PC-9 (cell line): Measurements from ENCODE around the gene TMEM108. TPM values are rescaled to one million over a fixed set of nuclear protein-coding genes. Genes with fewer than 3 reads are reported as not detected.

Source experiments
- BruUV-seq: library from RNA; stranded (reverse); fragments of 400-500 nt; replicated peaks from 2 replicates; lab custom pipeline; 2021; lab: Mats Ljungman, UMichigan
- CTCF ChIA-PET: fragments of 300-600 bp; sonication (Branson Sonifier 250); formaldehyde crosslinking; loops from one replicate; lab custom pipeline; 2022; ENCODE audit warnings: antibody characterized with exemption; lab: Charles Lee
- POLR2A ChIA-PET: fragments of 300-600 bp; sonication (Branson Sonifier 250); formaldehyde crosslinking; loops from one replicate; lab custom pipeline; 2022; ENCODE audit warnings: antibody characterized with exemption; ENCODE audit not compliant: unreplicated experiment; lab: Charles Lee
- DNase-seq, 2 experiments: peaks; one replicate each; pipeline versions ENCODE4 v3.0.0 to v3.0.0-alpha.2; 2015 to 2022; ENCODE audit warnings: mixed read lengths in 1 of 2
- H2AFZ ChIP-seq: fragments of 200-600 bp; sonication (generic); 2 replicates; pipeline ENCODE4 v1.8.1; 2017; ENCODE audit warnings: antibody characterized with exemption
- H3F3A ChIP-seq: fragments of 200-600 bp; sonication (generic); 2 replicates; pipeline ENCODE4 v1.8.1; 2017; ENCODE audit warnings: antibody characterized with exemption, mild to moderate bottlenecking, low read depth; ENCODE audit not compliant: insufficient read depth
- H3K27ac ChIP-seq: fragments of 200-600 bp; sonication (generic); 2 replicates; pipeline ENCODE4 v1.6.1; 2016; ENCODE audit warnings: mixed run types
- H3K27me3 ChIP-seq: fragments of 200-600 bp; sonication (generic); 2 replicates; pipeline ENCODE4 v1.6.1; 2016; ENCODE audit warnings: low read depth, mixed run types; ENCODE audit not compliant: insufficient read depth
- H3K36me3 ChIP-seq: fragments of 200-600 bp; sonication (generic); 2 replicates; pipeline ENCODE4 v1.6.1; 2016; ENCODE audit warnings: low read depth, mixed run types
- H3K4me1 ChIP-seq: fragments of 200-600 bp; sonication (generic); replicated peaks from 2 replicates; pipeline ENCODE4 v1.6.1; 2016; ENCODE audit warnings: mixed run types; ENCODE audit not compliant: insufficient read depth
- H3K4me2 ChIP-seq: fragments of 200-600 bp; sonication (generic); 2 replicates; pipeline ENCODE4 v1.6.1; 2017; ENCODE audit warnings: mixed run types
- H3K4me3 ChIP-seq: fragments of 200-600 bp; sonication (generic); 2 replicates; pipeline ENCODE4 v1.6.1; 2016; ENCODE audit warnings: mixed run types
- H3K79me2 ChIP-seq: fragments of 200-600 bp; sonication (generic); 2 replicates; pipeline ENCODE4 v1.6.1; 2017; ENCODE audit warnings: low read depth, mixed run types
- H3K9me2 ChIP-seq: fragments of 200-600 bp; sonication (generic); 2 replicates; pipeline ENCODE4 v1.8.1; 2017; ENCODE audit warnings: mild to moderate bottlenecking; ENCODE audit not compliant: insufficient read depth
- H3K9me3 ChIP-seq: fragments of 200-600 bp; sonication (generic); 2 replicates; pipeline ENCODE4 v1.8.1; 2016; ENCODE audit warnings: low read depth; ENCODE audit not compliant: insufficient read depth
- H4K20me1 ChIP-seq: fragments of 200-600 bp; sonication (generic); 2 replicates; pipeline ENCODE4 v1.8.1; 2017; ENCODE audit not compliant: insufficient read depth
- CTCF ChIP-seq: fragments of 200-600 bp; sonication (generic); conservative IDR thresholded peaks from 2 replicates; pipeline ENCODE4 v1.6.1; 2017; ENCODE audit warnings: mixed run types, antibody characterized with exemption, mild to moderate bottlenecking, moderate library complexity
- EZH2 ChIP-seq: fragments of 200-600 bp; sonication (generic); IDR thresholded peaks from 2 replicates; pipeline ENCODE4 v1.8.0; 2017; ENCODE audit warnings: antibody characterized with exemption, low read depth
- intact Hi-C: fragments of 100-400 bp; cut with micrococcal nuclease; formaldehyde crosslinking; loops from one replicate; pipeline ENCODE4 v1.10.0; 2022; ENCODE audit not compliant: unreplicated experiment
- total RNA-seq: library from RNA; stranded (reverse); gene quantifications from 2 replicates; pipeline ENCODE4 v1.2.3, GENCODE V29; 2021

TMEM108 gene
- total RNA-seq, 1 experiment from 2014 or later = not detected

DNA sequence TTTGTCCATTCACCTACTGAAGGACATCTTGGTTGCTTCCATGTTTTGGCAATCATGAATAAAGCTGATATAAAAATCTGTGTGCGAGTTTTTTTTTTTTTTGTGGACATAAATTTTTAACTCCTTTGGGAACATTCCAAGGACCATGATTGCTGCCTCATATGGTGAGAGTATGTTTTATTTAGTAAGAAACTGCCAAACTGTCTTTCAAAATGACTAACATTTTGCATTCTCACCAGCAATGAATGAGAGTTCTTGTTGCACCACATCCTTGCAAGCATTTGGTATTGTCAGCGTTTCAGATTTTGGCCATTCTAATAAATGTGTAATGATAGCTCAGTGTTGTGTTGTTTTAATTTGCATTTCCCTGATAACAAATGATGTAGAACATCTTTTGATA, 12.7 kb downstream of the TMEM108 start:
- BruUV-seq = no TSS peak

DNA sequence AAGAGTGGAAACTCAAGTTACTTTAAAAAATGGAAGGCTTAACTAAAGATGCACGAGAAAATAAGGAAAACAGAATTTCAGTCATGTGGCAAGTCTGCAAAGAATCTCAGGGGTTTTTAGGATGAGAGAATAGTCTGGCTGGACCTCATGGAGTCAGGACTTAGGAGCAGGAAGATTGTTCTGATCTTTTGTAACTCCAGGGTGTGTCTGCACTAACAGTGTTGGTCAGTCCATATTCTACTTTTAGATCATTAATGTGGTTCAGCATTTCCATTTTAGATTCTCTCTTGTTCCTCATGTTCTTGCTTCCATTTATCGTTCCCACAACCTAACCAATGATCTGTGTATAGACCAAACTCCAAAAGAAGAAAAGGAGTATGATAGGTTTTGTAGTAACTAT, 15.3 kb downstream of the TMEM108 start:
- no peak overlapping the region for H3K4me2 ChIP-seq
- no peaks in the 10 kb centered on the region for H3K27me3 ChIP-seq
- no peaks in the 10 kb centered on the region for H3K79me2 ChIP-seq
- H4K20me1 ChIP-seq = no peaks in the 10 kb centered on the region
- H3K9me2 ChIP-seq = no peaks in the 10 kb centered on the region
- no peaks in the 10 kb centered on the region for H3K9me3 ChIP-seq
- BruUV-seq = no TSS peak
- H3K36me3 ChIP-seq = no peaks in the 10 kb centered on the region
- no peak overlapping the region for H2AFZ ChIP-seq
- no peak for DNase-seq
- no peaks in the 10 kb centered on the region for H3K4me1 ChIP-seq
- intact Hi-C loops = no loop called here
- TF ChIP-seq EZH2 (no peak), CTCF (no peak)
- H3K27ac ChIP-seq = no peak overlapping the region
- H3K4me3 ChIP-seq = no peak overlapping the region
- POLR2A ChIA-PET = no interaction called here
- CTCF ChIA-PET = no interaction called here
- no peaks in the 10 kb centered on the region for H3F3A ChIP-seq

More for the DNA sequence above, 12.7 kb downstream of the TMEM108 start:
- Histone ChIP-seq H3K9me3 (no peaks in the 10 kb centered on the region), H3K4me3 (no peak overlapping the region), H3K27me3 (0 out of 2 replicates have a peak, but pooled peaks cover 1% of the 10 kb centered on the region), H4K20me1 (no peaks in the 10 kb centered on the region), H3K4me2 (no peak overlapping the region), H3F3A (no peaks in the 10 kb centered on the region), H3K27ac (no peak overlapping the region), H3K9me2 (no peaks in the 10 kb centered on the region), H3K36me3 (no peaks in the 10 kb centered on the region), H2AFZ (no peak overlapping the region), H3K79me2 (no peaks in the 10 kb centered on the region), H3K4me1 (no peaks in the 10 kb centered on the region)
- DNase-seq = no peak
- intact Hi-C loops = no loop called here
- POLR2A ChIA-PET = no interaction called here
- TF ChIP-seq EZH2 (no peak), CTCF (no peak)
- CTCF ChIA-PET = no interaction called here

DNA sequence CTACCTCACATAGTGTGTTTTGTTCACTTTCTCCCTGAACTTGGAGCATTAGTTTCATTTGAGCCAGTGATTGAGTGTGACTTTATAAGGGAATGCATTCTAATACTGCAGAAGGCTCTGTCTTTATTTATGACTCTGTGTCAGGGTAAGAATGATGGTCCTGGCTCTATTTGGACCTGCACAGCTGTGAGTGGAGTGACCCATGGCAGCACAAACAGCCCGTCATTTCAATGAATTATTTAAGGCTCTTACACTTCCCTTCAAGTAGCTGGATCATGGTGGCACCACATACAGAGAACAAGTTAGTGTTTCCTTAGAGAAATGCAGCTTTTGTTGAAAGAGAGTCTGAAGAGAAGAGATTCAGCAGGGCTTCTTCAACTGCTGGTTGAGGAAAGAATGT, 16.4 kb downstream of the TMEM108 start:
- CTCF ChIA-PET = no interaction called here
- DNase-seq = no peak

More for the DNA sequence above, 16.4 kb downstream of the TMEM108 start:
- no peak overlapping the region for H3K4me3 ChIP-seq
- no peaks in the 10 kb centered on the region for H3K9me2 ChIP-seq
- no peaks in the 10 kb centered on the region for H3K27me3 ChIP-seq
- POLR2A ChIA-PET = no interaction called here
- no peak overlapping the region for H3K27ac ChIP-seq
- no peak for TF ChIP-seq CTCF
- no peak overlapping the region for H3K4me2 ChIP-seq
- no peaks in the 10 kb centered on the region for H3K9me3 ChIP-seq
- H3K4me1 ChIP-seq = no peaks in the 10 kb centered on the region
- H3K79me2 ChIP-seq = no peaks in the 10 kb centered on the region
- no TSS peak for BruUV-seq
- no peaks in the 10 kb centered on the region for H3F3A ChIP-seq
- no peak overlapping the region for H2AFZ ChIP-seq
- intact Hi-C loops = no loop called here
- no peaks in the 10 kb centered on the region for H4K20me1 ChIP-seq
- H3K36me3 ChIP-seq = no peaks in the 10 kb centered on the region
